ENCODE data around the gene SLC5A12.

Gene SLC5A12

DNA sequence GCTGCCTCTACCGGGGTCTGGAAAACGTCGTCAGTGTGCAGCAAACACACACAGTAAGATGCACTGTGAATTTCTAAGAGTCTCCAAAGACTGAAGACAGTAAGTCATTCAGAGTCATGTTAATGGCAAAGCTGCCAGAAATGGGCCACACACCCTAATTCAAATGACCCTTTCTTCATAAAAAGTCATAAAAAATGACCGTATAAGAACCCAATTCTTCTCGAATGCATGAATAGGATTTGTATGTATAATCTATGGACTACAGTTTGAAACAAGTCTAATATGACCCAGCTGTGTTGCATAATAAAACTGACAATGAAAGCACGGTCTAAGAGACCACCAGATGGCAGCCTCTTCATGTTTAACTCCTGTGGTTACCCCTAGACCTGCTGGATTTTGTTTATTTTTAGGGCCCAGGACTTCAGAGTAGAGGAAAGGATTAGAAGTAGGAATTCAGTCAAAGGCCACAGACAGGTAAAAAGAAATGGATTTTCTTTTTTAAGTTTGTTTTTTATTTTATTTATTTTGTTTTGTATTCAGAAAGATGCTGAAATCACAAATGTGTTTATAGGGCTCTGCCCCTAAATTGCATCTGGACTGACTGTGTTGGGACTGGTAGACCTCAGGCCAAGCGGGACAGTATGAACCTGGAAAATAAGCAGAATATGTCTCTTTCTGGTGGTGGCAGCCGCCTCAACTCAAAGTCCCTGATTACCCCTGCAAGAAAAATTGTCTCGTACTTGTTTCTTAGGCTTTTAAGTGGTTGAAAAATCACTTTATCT, 32.1 kb upstream of the SLC5A12 start:
- no peak overlapping the region for H3K9ac ChIP-seq (ENCODE audit: low read depth in 1 of 2, low read length in 2 of 2)
- H3K36me3 ChIP-seq (ENCODE audit: control insufficient read depth in 2 of 2, insufficient read depth in 2 of 2, low read length in 2 of 2) = no peaks in the 10 kb centered on the region
- H3K4me3 ChIP-seq (ENCODE audit: low read length in 2 of 2) = no peak overlapping the region
- no peak overlapping the region for H3K27ac ChIP-seq (ENCODE audit: low read depth in 2 of 2, low read length in 2 of 2)
- H3K9me3 ChIP-seq (ENCODE audit: control insufficient read depth in 2 of 2, low read length in 2 of 2) = no peaks in the 10 kb centered on the region
- H3K27me3 ChIP-seq (ENCODE audit: control insufficient read depth in 2 of 2, insufficient read depth in 2 of 2, low read length in 2 of 2) = no peaks in the 10 kb centered on the region
- peaks cover 0 to 2% of the 10 kb centered on the region in 2 donors for H3K4me1 ChIP-seq (ENCODE audit: control insufficient read depth in 2 of 2, insufficient read depth in 2 of 2, low read length in 2 of 2)

DNA sequence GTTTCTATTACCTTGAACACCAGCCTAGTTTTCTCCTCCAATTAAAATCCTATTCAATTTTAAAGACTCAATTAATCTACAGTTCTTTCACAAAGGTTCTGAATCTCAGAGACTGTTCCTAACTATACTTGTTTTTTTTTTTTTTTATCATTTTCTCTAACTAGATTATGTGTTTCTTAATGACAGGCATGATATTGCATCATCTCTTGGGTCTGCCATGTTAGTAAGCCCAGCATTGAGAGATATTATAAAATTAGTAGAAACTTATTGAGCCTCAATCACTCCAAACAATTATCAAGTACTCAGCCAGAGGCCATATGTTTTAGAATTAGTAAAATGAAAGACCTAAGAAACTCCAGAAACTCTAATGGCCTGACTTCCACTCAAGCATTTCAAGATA, 28.1 kb upstream of the SLC5A12 start:
- Histone ChIP-seq H3K4me3 (ENCODE audit: low read length in 2 of 2) (no peak overlapping the region), H3K27me3 (ENCODE audit: control insufficient read depth in 2 of 2, insufficient read depth in 2 of 2, low read length in 2 of 2) (no peaks in the 10 kb centered on the region), H3K27ac (ENCODE audit: low read depth in 2 of 2, low read length in 2 of 2) (no peak overlapping the region), H3K9ac (ENCODE audit: low read depth in 1 of 2, low read length in 2 of 2) (no peak overlapping the region), H3K4me1 (ENCODE audit: control insufficient read depth in 2 of 2, insufficient read depth in 2 of 2, low read length in 2 of 2) (peaks cover 0 to 2% of the 10 kb centered on the region in 2 donors), H3K36me3 (ENCODE audit: control insufficient read depth in 2 of 2, insufficient read depth in 2 of 2, low read length in 2 of 2) (no peaks in the 10 kb centered on the region), H3K9me3 (ENCODE audit: control insufficient read depth in 2 of 2, low read length in 2 of 2) (no peaks in the 10 kb centered on the region)

DNA sequence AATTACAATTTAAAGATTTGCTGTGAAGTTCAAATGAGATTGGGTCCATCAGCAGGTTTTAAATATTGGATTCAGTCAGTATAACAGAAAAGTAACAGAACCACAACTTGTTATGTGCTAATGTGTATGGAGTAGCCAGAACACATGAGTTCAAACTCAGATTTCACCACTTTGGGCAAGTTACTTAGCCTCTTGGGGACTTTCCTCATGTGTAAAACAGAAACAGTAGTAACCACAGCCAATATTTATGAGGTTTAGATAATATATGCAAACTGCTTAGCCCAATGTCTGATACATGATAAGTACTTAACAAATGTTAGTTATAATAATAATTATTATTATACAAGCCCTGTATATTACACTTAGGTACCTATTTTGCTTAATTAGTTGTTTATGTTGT, 21.8 kb upstream of the SLC5A12 start:
- no peaks in the 10 kb centered on the region for H3K4me1 ChIP-seq (ENCODE audit: control insufficient read depth in 2 of 2, insufficient read depth in 2 of 2, low read length in 2 of 2)
- H3K27ac ChIP-seq (ENCODE audit: low read depth in 2 of 2, low read length in 2 of 2) = no peak overlapping the region
- no peak overlapping the region for H3K4me3 ChIP-seq (ENCODE audit: low read length in 2 of 2)
- H3K9me3 ChIP-seq (ENCODE audit: control insufficient read depth in 2 of 2, low read length in 2 of 2) = no peaks in the 10 kb centered on the region
- H3K36me3 ChIP-seq (ENCODE audit: control insufficient read depth in 2 of 2, insufficient read depth in 2 of 2, low read length in 2 of 2) = no peaks in the 10 kb centered on the region
- H3K9ac ChIP-seq (ENCODE audit: low read depth in 1 of 2, low read length in 2 of 2) = no peak overlapping the region
- H3K27me3 ChIP-seq (ENCODE audit: control insufficient read depth in 2 of 2, insufficient read depth in 2 of 2, low read length in 2 of 2) = no peaks in the 10 kb centered on the region

DNA sequence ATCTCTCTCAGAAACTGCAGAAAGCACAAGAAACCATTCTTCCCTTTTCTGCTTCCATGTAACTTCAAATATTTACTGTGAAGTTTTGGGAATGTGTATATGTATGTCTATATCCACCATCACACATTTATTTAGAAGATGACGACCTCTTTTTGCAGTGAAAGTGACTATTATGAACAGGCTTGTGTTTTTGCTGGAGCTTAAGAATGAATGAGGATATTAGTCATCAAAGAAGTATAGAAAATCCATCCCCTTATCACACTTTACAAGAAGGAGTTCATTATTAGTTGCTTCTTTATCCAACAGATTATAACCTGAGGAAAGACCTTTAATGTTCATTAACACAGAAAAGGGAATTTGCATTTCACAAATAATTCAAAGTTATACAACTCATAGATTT, 21.1 kb upstream of the SLC5A12 start:
- Histone ChIP-seq H3K4me1 (ENCODE audit: control insufficient read depth in 2 of 2, insufficient read depth in 2 of 2, low read length in 2 of 2) (no peaks in the 10 kb centered on the region), H3K36me3 (ENCODE audit: control insufficient read depth in 2 of 2, insufficient read depth in 2 of 2, low read length in 2 of 2) (no peaks in the 10 kb centered on the region), H3K27me3 (ENCODE audit: control insufficient read depth in 2 of 2, insufficient read depth in 2 of 2, low read length in 2 of 2) (no peaks in the 10 kb centered on the region), H3K27ac (ENCODE audit: low read depth in 2 of 2, low read length in 2 of 2) (no peak overlapping the region), H3K4me3 (ENCODE audit: low read length in 2 of 2) (no peak overlapping the region), H3K9ac (ENCODE audit: low read depth in 1 of 2, low read length in 2 of 2) (no peak overlapping the region), H3K9me3 (ENCODE audit: control insufficient read depth in 2 of 2, low read length in 2 of 2) (no peaks in the 10 kb centered on the region)

DNA sequence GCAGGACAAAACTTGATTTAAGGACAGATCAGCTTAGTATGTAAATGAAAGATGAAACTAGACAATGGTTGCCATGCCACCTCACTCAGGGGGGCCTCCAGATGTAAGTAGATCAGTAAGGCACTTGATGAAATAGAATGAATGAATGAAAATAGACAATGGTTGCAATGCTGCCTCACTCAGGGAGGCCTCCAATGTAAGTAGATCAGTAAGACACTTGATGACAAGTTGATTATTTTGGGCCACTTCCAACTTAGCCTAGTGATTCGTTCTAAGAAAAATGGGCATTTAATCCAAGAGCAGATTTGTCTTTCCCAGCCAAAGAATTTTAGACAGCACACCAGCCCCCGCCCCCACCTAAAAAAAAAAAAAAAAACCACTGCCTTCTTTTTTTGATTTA, 19.2 kb upstream of the SLC5A12 start:
- Histone ChIP-seq H3K9me3 (ENCODE audit: control insufficient read depth in 2 of 2, low read length in 2 of 2) (no peaks in the 10 kb centered on the region), H3K36me3 (ENCODE audit: control insufficient read depth in 2 of 2, insufficient read depth in 2 of 2, low read length in 2 of 2) (no peaks in the 10 kb centered on the region), H3K27ac (ENCODE audit: low read depth in 2 of 2, low read length in 2 of 2) (no peak overlapping the region), H3K9ac (ENCODE audit: low read depth in 1 of 2, low read length in 2 of 2) (no peak overlapping the region), H3K27me3 (ENCODE audit: control insufficient read depth in 2 of 2, insufficient read depth in 2 of 2, low read length in 2 of 2) (no peaks in the 10 kb centered on the region), H3K4me3 (ENCODE audit: low read length in 2 of 2) (no peak overlapping the region), H3K4me1 (ENCODE audit: control insufficient read depth in 2 of 2, insufficient read depth in 2 of 2, low read length in 2 of 2) (no peaks in the 10 kb centered on the region)

DNA sequence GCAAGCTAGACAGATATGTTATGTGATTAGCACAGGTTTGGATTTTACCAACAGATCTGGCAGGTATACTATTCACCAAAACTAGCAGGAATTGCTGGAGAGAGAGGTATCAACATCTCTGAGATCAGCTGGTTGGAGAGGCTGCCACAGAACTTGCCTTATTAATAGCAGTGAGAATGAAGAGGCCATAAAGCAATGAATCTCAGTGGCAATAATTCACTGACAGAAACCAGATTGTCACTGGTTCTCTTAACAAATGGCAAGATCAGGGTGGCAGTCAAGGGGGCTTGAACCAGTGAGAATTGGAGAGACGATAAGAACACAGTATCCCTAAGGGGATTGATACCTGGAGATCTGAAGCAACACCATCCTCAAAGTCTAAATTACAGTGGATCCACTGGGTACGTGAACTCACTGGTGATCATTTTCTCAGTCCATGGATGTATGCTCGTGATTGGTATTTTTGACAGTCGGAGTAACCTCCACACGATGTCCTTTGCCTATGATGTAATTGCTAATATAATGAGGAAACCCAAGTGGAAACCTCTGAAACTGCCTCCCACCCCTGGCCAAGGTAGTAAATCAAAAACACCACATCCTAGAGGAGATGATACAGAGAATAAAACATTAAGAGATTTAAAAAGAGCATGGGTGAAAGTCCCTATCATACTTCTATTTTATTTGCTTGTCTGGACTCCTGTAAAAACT, 17.7 kb upstream of the SLC5A12 start:
- H3K4me1 ChIP-seq (ENCODE audit: control insufficient read depth in 2 of 2, insufficient read depth in 2 of 2, low read length in 2 of 2) = peaks cover 0 to 2% of the 10 kb centered on the region in 2 donors
- H3K36me3 ChIP-seq (ENCODE audit: control insufficient read depth in 2 of 2, insufficient read depth in 2 of 2, low read length in 2 of 2) = no peaks in the 10 kb centered on the region
- no peaks in the 10 kb centered on the region for H3K9me3 ChIP-seq (ENCODE audit: control insufficient read depth in 2 of 2, low read length in 2 of 2)
- no peak overlapping the region for H3K4me3 ChIP-seq (ENCODE audit: low read length in 2 of 2)
- H3K27me3 ChIP-seq (ENCODE audit: control insufficient read depth in 2 of 2, insufficient read depth in 2 of 2, low read length in 2 of 2) = no peaks in the 10 kb centered on the region
- H3K9ac ChIP-seq (ENCODE audit: low read depth in 1 of 2, low read length in 2 of 2) = no peak overlapping the region
- H3K27ac ChIP-seq (ENCODE audit: low read depth in 2 of 2, low read length in 2 of 2) = no peak overlapping the region

DNA sequence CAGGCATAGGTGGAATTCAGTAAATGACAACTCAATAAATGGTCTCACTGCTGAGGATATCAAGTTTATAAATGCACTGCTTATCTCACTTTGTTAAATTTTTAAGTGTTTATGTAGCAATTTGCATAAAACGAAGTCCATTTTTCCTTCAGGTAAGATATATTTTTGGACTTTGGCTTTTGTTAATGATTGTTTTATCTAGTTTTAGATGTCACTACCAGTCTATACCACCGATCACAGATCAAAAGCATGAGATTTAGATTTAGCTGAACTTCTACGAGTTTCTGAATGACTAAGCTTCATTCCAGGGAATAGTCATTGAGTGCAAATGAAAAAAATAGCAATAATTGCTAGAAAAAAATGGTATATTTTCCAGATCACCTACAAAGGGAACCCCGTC, 12.8 kb upstream of the SLC5A12 start:
- H3K4me3 ChIP-seq (ENCODE audit: low read length in 2 of 2) = no peak overlapping the region
- peaks cover 0 to 6% of the 10 kb centered on the region in 2 donors for H3K4me1 ChIP-seq (ENCODE audit: control insufficient read depth in 2 of 2, insufficient read depth in 2 of 2, low read length in 2 of 2)
- no peak overlapping the region for H3K9ac ChIP-seq (ENCODE audit: low read depth in 1 of 2, low read length in 2 of 2)
- H3K36me3 ChIP-seq (ENCODE audit: control insufficient read depth in 2 of 2, insufficient read depth in 2 of 2, low read length in 2 of 2) = no peaks in the 10 kb centered on the region
- H3K27ac ChIP-seq (ENCODE audit: low read depth in 2 of 2, low read length in 2 of 2) = no peak overlapping the region
- no peaks in the 10 kb centered on the region for H3K9me3 ChIP-seq (ENCODE audit: control insufficient read depth in 2 of 2, low read length in 2 of 2)
- no peaks in the 10 kb centered on the region for H3K27me3 ChIP-seq (ENCODE audit: control insufficient read depth in 2 of 2, insufficient read depth in 2 of 2, low read length in 2 of 2)

DNA sequence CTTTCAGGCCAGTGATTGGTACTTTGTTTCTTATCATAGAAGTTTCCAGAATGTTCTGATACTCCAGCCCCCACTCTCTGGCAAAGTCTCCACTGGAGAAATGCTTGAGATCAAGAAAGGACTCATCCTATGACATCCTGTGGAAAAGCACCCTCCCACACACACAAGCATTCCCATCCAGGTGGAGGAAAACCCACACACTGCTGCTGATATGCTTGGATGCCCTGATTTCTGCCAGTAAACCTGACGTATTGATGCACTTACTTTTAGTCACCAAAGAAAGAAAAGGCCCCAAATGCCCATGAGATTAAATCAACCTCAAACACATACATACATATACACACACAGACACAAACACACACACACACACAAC, 9.2 kb upstream of the SLC5A12 start:
- Histone ChIP-seq H3K36me3 (ENCODE audit: control insufficient read depth in 2 of 2, insufficient read depth in 2 of 2, low read length in 2 of 2) (no peaks in the 10 kb centered on the region), H3K9me3 (ENCODE audit: control insufficient read depth in 2 of 2, low read length in 2 of 2) (no peaks in the 10 kb centered on the region), H3K27ac (ENCODE audit: low read depth in 2 of 2, low read length in 2 of 2) (peak overlapping the region in 1 of 2 donors; percentile 60), H3K9ac (ENCODE audit: low read depth in 1 of 2, low read length in 2 of 2) (no peak overlapping the region), H3K27me3 (ENCODE audit: control insufficient read depth in 2 of 2, insufficient read depth in 2 of 2, low read length in 2 of 2) (no peaks in the 10 kb centered on the region), H3K4me1 (ENCODE audit: control insufficient read depth in 2 of 2, insufficient read depth in 2 of 2, low read length in 2 of 2) (peaks cover 0 to 6% of the 10 kb centered on the region in 2 donors), H3K4me3 (ENCODE audit: low read length in 2 of 2) (no peak overlapping the region)

DNA sequence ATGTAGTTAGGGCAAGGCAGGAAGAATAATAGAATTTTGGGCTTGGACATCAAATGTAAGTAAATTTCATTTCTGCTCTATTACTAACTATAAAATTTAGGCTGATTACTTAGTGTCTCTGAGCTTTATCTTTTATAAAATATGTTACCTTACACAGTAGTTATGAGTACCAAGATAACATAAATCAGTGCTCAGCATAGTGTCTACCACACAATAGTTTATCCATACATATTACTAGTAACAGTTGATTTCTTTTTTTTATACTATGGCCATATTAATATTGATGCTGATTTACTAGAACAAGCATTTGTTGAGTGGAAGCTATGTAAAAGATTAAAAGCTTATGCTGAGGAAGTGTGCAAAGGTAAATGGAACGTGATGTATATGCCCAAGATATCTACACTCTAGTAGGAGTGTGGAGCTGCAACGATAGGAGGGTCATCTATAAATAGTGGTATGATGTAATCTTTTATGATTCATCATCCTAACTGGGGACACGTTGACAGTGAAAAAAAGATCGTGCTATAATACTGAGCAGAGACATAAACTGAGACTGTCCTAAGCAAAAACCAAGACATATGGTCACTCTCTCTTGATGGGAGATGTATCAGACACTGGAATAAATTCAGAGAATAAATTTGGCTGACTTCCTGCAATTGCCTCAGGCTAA, 8.7 kb upstream of the SLC5A12 start:
- H3K9me3 ChIP-seq (ENCODE audit: control insufficient read depth in 2 of 2, low read length in 2 of 2) = no peaks in the 10 kb centered on the region
- H3K4me1 ChIP-seq (ENCODE audit: control insufficient read depth in 2 of 2, insufficient read depth in 2 of 2, low read length in 2 of 2) = peaks cover 0 to 6% of the 10 kb centered on the region in 2 donors
- H3K27me3 ChIP-seq (ENCODE audit: control insufficient read depth in 2 of 2, insufficient read depth in 2 of 2, low read length in 2 of 2) = no peaks in the 10 kb centered on the region
- no peak overlapping the region for H3K4me3 ChIP-seq (ENCODE audit: low read length in 2 of 2)
- H3K27ac ChIP-seq (ENCODE audit: low read depth in 2 of 2, low read length in 2 of 2) = peak overlapping the region in 1 of 2 donors; percentile 60
- H3K9ac ChIP-seq (ENCODE audit: low read depth in 1 of 2, low read length in 2 of 2) = no peak overlapping the region
- no peaks in the 10 kb centered on the region for H3K36me3 ChIP-seq (ENCODE audit: control insufficient read depth in 2 of 2, insufficient read depth in 2 of 2, low read length in 2 of 2)

DNA sequence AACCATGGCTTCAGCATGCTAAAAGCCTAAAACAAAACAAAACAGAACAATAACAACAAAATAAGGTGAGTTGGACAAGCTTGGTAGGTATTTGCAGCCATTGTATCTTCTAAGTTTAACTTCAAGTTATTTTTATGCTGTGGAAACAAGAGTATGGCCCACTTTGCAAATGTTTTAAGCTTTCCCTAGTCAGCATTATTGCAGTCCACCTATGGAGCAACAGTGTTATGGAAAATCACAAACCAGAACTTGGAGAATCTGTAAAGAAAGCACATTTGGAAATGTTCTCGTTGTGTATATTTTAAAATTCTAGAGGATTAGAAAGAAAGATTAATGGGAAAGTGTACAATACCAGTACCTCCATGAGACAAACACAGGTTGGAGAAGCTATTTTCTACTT, 7.4 kb upstream of the SLC5A12 start:
- Histone ChIP-seq H3K9me3 (ENCODE audit: control insufficient read depth in 2 of 2, low read length in 2 of 2) (no peaks in the 10 kb centered on the region), H3K9ac (ENCODE audit: low read depth in 1 of 2, low read length in 2 of 2) (no peak overlapping the region), H3K27me3 (ENCODE audit: control insufficient read depth in 2 of 2, insufficient read depth in 2 of 2, low read length in 2 of 2) (no peaks in the 10 kb centered on the region), H3K27ac (ENCODE audit: low read depth in 2 of 2, low read length in 2 of 2) (no peak overlapping the region), H3K4me3 (ENCODE audit: low read length in 2 of 2) (no peak overlapping the region), H3K36me3 (ENCODE audit: control insufficient read depth in 2 of 2, insufficient read depth in 2 of 2, low read length in 2 of 2) (no peaks in the 10 kb centered on the region), H3K4me1 (ENCODE audit: control insufficient read depth in 2 of 2, insufficient read depth in 2 of 2, low read length in 2 of 2) (peaks cover 0 to under 1% of the 10 kb centered on the region in 2 donors)
